DOHH2 (cell line): Measurements from ENCODE around the gene ETV7.

Experiments
- CTCF ChIP-seq: fragments of 200-600 bp; sonication (generic); IDR thresholded peaks from one replicate; pipeline ENCODE4 v1.5.1; 2014; ENCODE audit warnings: antibody characterized with exemption, mild to moderate bottlenecking, low read depth, low read length; ENCODE audit not compliant: poor library complexity, severe bottlenecking
- EZH2phosphoT487 ChIP-seq: fragments of 200-600 bp; sonication (generic); IDR thresholded peaks from 2 replicates; pipeline ENCODE4 v1.6.1; 2017; ENCODE audit warnings: borderline replicate concordance, mild to moderate bottlenecking, antibody characterized with exemption, low read length, moderate library complexity, mixed read lengths

GRCh38 chr6:36432151-36432671 lies 44.7 kb upstream of the ETV7 start:
- TF ChIP-seq CTCF: no peak
- no peak for TF ChIP-seq EZH2phosphoT487
